HG03469 (cell line): Measurements from ENCODE around the gene GRID1.
"Not testable (repeated sequence)": the region's sequence is repeated elsewhere in the genome, so short reads cannot be mapped to it uniquely, and the experiment has no call there.

Source experiments
- ATAC-seq: cut with Tn5 transposase; IDR thresholded peaks from one replicate; pipeline ENCODE4 v1.9.1; 2021; ENCODE audit warnings: mild to moderate bottlenecking, moderate library complexity, moderate number of reproducible peaks; ENCODE audit not compliant: unreplicated experiment

The GRID1 gene

GRCh38 chr10:86256690-86257315 lies 109.8 kb downstream of the GRID1 start:
- ATAC-seq: no peak

- ATAC-seq: no peak
Observed at GRCh38 chr10:86255405-86256251, 111.0 kb downstream of the GRID1 start.

- no peak for ATAC-seq
Observed at GRCh38 chr10:86254526-86255174, 111.9 kb downstream of the GRID1 start.

GRCh38 chr10:86254081-86254480 lies 112.5 kb downstream of the GRID1 start:
- ATAC-seq: no peak

GRCh38 chr10:86253091-86254072 lies 113.2 kb downstream of the GRID1 start:
- ATAC-seq: no peak

GRCh38 chr10:86252556-86252955 lies 114.0 kb downstream of the GRID1 start:
- no peak for ATAC-seq

GRCh38 chr10:86252079-86252478 lies 114.5 kb downstream of the GRID1 start:
- ATAC-seq: no peak

- no peak for ATAC-seq
Observed at GRCh38 chr10:86251426-86251825, 115.2 kb downstream of the GRID1 start.

- no peak for ATAC-seq
Observed at GRCh38 chr10:86250399-86250798, 116.2 kb downstream of the GRID1 start.

- no peak for ATAC-seq
Observed at GRCh38 chr10:86249794-86250193, 116.8 kb downstream of the GRID1 start.

GRCh38 chr10:86248062-86248461 lies 118.5 kb downstream of the GRID1 start:
- no peak for ATAC-seq

GRCh38 chr10:86247588-86247987 lies 119.0 kb downstream of the GRID1 start:
- no peak for ATAC-seq

GRCh38 chr10:86247073-86247472 lies 119.5 kb downstream of the GRID1 start:
- no peak for ATAC-seq

- ATAC-seq: no peak
Observed at GRCh38 chr10:86246279-86246940, 120.2 kb downstream of the GRID1 start.

- ATAC-seq: no peak
Observed at GRCh38 chr10:86245015-86245394, 121.6 kb downstream of the GRID1 start.

GRCh38 chr10:86244297-86245014 lies 122.1 kb downstream of the GRID1 start:
- no peak for ATAC-seq

GRCh38 chr10:86243651-86244155 lies 122.9 kb downstream of the GRID1 start:
- ATAC-seq: no peak

GRCh38 chr10:86242761-86243160 lies 123.8 kb downstream of the GRID1 start:
- no peak for ATAC-seq

- not testable (repeated sequence) for ATAC-seq
Observed at GRCh38 chr10:86238089-86238488, 128.5 kb downstream of the GRID1 start.
